ENCODE measurements around the gene IL13.
A peak's percentile ranks its signal among the peaks of the same experiment; 100 is the strongest.

Gene IL13

DNA sequence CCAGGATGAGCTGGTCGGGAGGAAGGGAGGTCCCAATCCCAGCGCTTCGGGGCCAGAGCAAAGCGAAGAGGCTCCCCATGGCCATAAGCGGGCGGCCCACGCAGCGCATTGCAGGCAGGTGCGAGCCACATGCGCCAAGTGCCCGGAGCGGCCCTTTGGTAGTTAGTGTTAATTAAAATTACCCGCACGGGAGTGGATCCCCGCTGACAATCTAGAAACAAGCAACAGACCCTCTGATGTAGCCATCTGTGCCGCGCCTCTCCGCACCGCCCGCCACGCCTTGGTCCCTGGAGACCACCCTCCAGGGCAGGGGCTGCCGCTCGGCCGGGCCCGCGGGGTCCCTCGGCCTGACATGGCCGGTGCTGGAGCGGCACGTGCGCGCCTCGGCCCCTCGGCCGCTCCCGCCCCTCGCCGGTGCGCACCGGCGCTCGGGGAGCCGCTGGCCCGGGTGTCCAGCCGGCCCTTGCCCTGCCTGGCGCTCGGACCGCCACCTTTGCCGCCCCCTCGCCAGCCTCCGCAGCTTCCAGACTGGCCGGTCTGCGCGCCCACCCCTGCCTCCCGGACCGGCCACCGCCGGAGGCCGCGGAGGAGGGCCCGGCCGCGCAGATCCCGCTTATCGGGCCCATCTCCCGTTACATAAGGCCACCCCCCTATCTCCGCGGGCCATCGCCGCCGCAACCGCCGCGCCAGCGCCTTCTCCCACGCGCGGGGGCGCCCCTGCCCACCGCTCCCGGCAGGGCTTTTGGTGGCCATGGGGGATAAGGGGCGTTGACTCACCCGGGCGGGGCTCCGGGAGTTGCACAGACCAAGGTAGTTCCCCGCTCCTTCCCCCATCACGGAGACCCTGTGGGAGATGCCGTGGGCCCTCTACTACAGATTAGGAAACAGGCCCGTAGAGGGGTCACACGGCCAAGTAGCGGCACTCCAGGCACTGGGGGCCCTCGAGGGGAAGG, 1.9 kb upstream of the IL13 start:
- DNase-seq (ENCODE audit: low read depth in 2 of 2), result peak; percentile 6 to 49

DNA sequence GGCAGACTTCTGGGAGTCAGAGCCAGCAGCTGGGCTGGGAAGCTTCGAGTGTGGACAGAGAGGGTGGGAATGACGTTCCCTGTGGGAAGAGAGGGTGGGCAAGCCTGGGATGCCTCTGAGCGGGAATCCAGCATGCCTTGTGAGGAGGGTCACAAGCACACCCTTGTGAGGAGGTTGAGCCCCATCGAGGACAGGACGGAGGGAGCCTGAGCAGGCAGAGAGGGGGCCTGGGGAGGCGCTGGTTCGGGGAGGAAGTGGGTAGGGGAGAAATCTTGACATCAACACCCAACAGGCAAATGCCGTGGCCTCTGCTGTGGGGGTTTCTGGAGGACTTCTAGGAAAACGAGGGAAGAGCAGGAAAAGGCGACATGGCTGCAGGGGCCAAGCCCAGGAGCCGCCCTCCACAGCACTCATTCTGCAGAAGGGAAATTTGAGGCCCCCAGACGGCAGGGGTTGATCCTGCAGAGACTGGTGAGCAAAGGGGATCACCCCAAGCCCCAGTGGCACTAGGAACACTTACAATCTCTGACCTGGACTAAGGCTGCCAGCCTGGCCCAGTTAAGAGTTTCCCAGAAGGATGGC, 1.1 kb upstream of the IL13 start:
- no peak for DNase-seq (ENCODE audit: low read depth in 2 of 2)

GRCh38 chr5:132658381-132659302, 669 bp downstream of the IL13 start:
- no peak for DNase-seq (ENCODE audit: low read depth in 2 of 2)

DNA sequence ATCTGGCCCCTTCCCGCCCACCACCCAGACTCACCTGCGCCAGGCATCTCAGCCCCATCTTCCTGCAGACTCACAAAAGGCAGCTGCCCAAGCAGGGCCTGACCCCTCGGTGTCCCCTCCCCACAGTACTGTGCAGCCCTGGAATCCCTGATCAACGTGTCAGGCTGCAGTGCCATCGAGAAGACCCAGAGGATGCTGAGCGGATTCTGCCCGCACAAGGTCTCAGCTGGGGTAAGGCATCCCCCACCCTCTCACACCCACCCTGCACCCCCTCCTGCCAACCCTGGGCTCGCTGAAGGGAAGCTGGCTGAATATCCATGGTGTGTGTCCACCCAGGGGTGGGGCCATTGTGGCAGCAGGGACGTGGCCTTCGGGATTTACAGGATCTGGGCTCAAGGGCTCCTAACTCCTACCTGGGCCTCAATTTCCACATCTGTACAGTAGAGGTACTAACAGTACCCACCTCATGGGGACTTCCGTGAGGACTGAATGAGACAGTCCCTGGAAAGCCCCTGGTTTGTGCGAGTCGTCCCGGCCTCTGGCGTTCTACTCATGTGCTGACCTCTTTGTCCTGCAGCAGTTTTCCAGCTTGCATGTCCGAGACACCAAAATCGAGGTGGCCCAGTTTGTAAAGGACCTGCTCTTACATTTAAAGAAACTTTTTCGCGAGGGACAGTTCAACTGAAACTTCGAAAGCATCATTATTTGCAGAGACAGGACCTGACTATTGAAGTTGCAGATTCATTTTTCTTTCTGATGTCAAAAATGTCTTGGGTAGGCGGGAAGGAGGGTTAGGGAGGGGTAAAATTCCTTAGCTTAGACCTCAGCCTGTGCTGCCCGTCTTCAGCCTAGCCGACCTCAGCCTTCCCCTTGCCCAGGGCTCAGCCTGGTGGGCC, 1.9 kb downstream of the IL13 start:
- no peak for DNase-seq (ENCODE audit: low read depth in 2 of 2)

DNA sequence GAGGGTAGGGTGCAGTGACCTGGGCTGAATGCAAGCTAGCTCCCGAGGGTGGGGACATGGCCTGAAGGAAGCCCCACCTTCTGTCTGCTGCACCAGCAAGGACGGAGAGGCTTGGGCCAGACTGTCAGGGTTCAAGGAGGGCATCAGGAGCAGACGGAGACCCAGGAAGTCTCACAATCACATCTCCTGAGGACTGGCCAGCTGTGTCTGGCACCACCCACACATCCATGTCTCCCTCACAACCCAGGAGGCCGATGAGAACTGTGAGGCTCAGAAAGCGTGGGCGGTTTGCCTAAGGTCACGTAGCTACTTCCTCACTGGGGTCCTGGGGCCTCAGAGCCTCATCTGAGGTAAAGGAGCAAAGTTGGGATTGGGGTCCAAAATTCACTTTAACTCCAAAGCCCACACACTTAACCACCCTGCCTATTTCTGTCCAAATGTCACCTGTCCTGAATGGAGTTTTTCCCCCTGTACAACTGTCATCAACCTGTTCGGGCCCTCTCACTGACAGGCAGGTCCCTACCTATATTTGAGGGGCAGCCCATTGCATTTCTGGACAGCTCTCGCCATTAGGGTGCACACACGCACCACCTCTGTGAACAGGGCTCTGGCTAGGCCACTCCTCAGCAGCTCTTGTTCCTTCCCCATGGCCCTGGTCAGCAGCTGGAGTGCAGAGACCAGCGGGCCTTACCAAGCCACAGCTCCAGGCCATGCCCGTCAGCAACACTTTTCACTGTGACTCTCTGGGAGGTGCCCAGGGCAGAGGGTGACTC, 3.4 kb downstream of the IL13 start:
- DNase-seq (ENCODE audit: low read depth in 2 of 2), result no peak

DNA sequence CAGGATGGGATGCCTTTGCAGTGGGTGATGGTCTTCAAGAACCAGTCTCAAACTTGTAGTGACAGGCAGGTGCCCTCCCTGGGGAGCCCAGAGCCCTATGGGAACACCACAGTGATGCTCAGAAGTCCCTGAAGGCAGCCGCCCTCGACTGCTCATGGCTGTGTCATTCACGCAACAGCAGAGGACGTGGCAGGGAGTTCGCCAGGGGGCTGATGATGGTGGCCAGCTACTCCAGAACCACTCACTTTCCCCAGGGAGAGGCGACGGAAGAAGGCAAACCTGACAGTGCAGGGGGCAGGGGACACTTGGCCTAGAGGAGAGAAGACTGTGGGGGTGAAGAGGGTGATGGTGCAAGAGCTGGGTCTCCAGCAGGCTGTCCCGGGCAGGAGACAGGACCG, 4.0 kb downstream of the IL13 start:
- no peak for DNase-seq (ENCODE audit: low read depth in 2 of 2)

DNA sequence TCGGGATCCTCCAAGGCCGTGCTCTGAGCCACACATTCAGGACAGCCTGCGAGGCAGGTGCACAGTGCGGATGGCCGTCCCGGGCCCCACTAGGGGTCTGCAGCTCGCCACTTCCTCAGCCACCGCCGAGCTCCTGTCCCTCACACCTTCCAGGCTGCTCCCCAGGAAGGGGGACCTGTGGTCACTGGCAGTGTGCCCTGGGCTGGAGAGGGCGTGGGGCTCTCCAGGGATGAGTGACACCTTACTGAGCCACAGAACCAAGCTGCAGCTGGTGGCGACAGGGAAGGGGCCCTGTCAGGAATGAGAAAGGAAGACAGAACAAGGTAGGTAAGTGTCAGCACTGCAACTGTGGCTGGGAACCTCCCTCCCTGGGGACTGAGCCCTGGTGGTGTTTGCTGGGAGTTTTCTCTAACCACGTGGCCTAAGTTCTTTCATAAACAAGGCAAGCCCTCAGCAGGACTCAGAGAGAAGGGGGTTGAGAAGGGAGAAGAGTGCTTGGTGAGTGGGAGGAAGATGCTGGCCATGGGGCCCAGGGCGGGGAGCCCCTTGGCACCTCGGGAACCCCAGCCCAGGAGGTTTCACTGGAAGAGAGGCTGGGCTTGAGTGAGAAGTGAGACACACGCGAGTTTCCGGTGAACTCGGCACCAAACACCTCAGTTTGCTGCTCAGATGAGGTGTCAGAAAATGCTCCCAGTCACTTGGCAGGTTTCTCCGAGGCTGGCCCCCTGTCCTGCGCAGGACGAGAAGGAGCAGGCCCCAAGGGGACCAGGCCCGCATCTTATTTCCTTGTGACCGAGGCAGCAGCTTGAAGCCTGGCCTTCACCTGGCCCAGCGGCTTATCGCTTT, 5.2 kb downstream of the IL13 start:
- DNase-seq (ENCODE audit: low read depth in 2 of 2), result no peak

DNA sequence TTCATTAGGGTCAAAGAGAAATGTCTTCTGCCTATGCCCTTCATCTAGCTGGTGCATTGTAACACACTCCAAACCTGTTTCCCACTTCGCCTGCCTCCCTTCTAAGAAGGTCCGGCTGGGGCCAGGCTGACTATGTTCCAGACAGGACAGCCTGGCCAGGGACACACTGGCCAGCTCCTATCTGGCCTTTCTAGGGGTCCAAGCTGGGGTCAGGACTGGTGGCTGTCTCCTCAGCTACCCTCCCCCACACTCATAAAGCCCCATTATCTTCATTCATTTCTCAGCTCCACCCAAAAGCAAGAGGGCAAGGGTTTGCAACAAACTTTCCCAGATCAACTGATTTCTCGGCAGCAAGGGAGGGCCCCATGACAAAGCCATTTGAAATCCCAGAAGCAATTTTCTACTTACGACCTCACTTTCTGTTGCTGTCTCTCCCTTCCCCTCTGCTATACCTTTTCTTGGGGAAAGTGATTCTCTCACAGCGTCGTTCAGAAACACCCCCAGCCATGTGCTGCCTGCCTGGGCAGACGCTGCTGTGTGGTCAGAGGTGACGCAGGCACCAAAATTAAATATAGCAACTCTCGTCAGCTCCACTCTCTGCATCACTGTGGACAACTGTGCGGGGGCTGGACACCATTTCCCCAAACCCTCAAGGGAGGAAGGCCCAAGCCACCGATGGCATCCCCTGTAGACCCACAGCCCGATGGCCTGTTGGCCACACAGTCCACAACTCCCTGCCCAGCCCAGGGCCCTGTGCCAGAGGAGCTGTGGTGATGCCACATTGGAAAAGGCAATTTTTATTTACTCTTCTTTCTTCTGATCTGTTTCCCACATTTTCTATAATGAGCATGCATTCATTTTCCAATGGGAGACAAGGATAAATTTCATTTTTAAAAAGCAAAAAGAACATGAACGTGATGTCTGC, 6.1 kb downstream of the IL13 start:
- no peak for DNase-seq (ENCODE audit: low read depth in 2 of 2)

DNA sequence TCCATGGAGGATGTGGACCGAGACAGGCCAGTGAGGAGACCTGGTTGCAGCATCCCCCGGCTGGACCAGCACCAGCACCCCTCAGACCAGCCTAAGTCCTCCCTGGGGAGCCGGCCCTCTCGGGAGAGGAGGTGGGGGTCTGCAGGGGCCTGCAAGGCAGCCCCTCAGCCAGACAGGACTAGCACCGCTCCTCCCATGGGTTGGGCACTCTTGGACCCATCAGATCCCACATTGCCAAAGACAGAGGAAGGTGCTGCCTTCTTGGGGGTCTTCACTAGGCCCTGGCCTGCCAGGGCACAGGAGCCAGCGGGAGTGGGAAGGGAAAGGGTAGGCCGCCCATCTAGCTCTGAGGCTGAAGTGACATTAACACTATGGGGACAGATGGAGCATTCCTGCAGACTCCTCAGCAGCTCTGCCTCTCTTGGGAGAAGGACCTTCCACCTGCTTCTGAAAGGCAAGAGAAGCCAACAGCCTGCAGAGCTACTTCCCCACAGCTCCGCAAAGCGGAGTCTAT, 6.8 kb downstream of the IL13 start:
- DNase-seq (ENCODE audit: low read depth in 2 of 2), result no peak

- DNase-seq (ENCODE audit: low read depth in 2 of 2), result no peak
Measured at GRCh38 chr5:132665574-132666080, 7.7 kb downstream of the IL13 start.

DNA sequence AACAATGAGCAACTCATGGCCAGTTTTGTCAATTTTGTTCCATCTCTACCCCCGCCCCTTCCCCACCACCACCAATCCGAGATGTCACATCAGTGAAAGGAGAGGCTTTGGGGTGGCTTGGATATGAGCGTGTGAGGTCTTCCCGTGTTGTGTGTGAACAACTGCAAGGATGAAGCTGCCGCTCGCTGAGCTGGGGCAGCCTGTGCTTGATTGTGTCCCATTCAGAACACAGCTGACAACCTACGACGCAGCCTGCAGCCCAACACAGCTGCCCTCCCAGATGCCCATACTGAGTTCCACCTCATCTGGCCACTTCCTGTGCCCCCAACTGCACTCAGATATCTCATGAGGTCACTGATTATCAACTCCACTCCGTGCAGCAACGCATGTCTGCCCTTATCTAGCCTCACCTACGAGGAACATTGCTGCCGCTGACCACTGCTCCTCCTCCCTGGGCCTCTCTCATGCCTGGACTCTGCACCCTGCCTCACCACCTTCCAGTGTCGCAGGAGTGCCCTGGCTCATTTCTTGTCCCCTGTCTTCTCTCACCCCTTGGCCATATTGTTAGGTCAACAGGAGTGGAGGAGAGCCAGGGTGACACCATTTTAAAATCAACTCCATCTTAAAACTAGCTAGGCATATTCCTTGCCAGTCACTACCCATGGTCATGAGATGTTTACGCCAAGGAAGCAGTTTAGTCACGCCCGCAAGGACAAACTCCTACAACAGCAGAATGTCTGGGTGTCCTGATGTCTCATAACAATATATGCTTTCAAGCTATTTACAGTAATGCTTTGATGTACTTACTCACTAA, 8.5 kb downstream of the IL13 start:
- DNase-seq (ENCODE audit: low read depth in 2 of 2), result no peak

DNA sequence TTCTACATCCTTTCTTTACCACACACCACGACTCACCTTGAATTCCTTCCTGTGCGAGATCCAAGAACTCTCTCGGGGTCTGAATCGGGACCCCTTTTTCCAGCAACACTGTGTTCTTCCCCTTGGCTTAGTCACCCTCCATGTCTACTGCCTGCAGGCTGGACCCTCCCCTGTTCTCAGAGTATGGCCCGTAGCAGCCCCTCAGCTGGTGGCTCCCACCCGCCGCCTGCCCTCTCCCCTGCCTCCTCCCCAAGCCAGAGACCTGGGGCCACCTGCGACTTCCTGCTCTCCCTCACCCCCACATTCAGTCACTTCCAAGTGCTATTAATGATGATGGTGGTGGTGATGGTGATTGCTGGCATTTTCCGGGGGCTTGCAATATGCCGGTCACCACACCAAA, 9.3 kb downstream of the IL13 start:
- no peak for DNase-seq (ENCODE audit: low read depth in 2 of 2)

GRCh38 chr5:132667761-132668705, 10.1 kb downstream of the IL13 start:
- no peak for DNase-seq (ENCODE audit: low read depth in 2 of 2)

- DNase-seq (ENCODE audit: low read depth in 2 of 2), result no peak
Measured at GRCh38 chr5:132668706-132669454, 10.9 kb downstream of the IL13 start.

DNA sequence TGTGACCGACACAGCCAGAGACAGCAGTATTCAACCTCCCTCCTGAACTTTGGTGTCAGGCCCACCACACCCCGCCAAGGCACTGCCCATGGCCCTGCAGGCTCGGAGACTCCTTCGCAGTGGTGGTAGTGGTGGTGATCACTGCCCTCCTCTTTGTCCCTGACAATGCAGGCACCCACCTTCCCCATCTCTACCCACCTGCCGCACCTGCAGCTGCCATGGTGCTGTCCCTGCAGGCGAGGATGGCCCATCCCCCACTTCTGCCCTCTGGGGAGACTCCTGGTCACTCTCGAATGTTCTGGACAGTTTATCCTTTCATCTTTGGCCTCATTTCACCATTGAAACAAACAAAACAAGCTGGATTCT, 11.5 kb downstream of the IL13 start:
- no peak for DNase-seq (ENCODE audit: low read depth in 2 of 2)

All from activated CD8-positive, alpha-beta memory T cell treated with anti-CD3 and anti-CD28 coated beads for 4 hours (primary cell).